Hepatocyte (in vitro differentiated cells): ENCODE measurements around the gene FUT9. TPM values are rescaled to one million over a fixed set of nuclear protein-coding genes. Genes with fewer than 3 reads are reported as not detected.
"Not testable (repeated sequence)": the region's sequence is repeated elsewhere in the genome, so short reads cannot be mapped to it uniquely, and the experiment has no call there.

Experiments
- DNase-seq: peaks from one replicate; pipeline ENCODE4 v3.0.0-alpha.2; 2016; ENCODE audit warnings: low spot score
- H2AFZ ChIP-seq: fragments of 200-600 bp; sonication (generic); 2 replicates; pipeline ENCODE4 v1.6.0; 2016; ENCODE audit warnings: antibody characterized with exemption, mild to moderate bottlenecking
- H3K27ac ChIP-seq: fragments of 200-600 bp; sonication (generic); 2 replicates; pipeline ENCODE4 v1.5.1; 2016; ENCODE audit warnings: mild to moderate bottlenecking
- H3K27me3 ChIP-seq: fragments of 200-600 bp; sonication (generic); 2 replicates; pipeline ENCODE4 v1.6.1; 2016
- H3K36me3 ChIP-seq: fragments of 200-600 bp; sonication (generic); replicated peaks from 2 replicates; pipeline ENCODE4 v1.5.1; 2016; ENCODE audit warnings: low read depth; ENCODE audit not compliant: insufficient read depth
- H3K4me1 ChIP-seq: fragments of 200-600 bp; sonication (generic); 2 replicates; pipeline ENCODE4 v1.5.1; 2016; ENCODE audit warnings: mild to moderate bottlenecking, moderate library complexity; ENCODE audit not compliant: insufficient read depth
- H3K4me2 ChIP-seq: fragments of 200-600 bp; sonication (generic); 2 replicates; pipeline ENCODE4 v1.6.0; 2016
- H3K4me3 ChIP-seq: fragments of 200-600 bp; sonication (generic); 2 replicates; pipeline ENCODE4 v1.5.1; 2016; ENCODE audit warnings: mild to moderate bottlenecking
- H3K79me2 ChIP-seq: fragments of 200-600 bp; sonication (generic); 2 replicates; pipeline ENCODE4 v1.6.0; 2017; ENCODE audit warnings: mild to moderate bottlenecking
- H3K9me2 ChIP-seq: fragments of 200-600 bp; sonication (generic); replicated peaks from 2 replicates; pipeline ENCODE4 v1.6.0; 2017; ENCODE audit warnings: mild to moderate bottlenecking; ENCODE audit not compliant: insufficient read depth
- H3K9me3 ChIP-seq: fragments of 200-600 bp; sonication (generic); 2 replicates; pipeline ENCODE4 v1.5.1; 2016; ENCODE audit warnings: low read depth, mild to moderate bottlenecking
- H4K20me1 ChIP-seq: fragments of 200-600 bp; sonication (generic); 2 replicates; pipeline ENCODE4 v1.6.0; 2016; ENCODE audit warnings: mild to moderate bottlenecking; ENCODE audit not compliant: insufficient read depth, poor library complexity, severe bottlenecking
- CTCF ChIP-seq: fragments of 200-600 bp; sonication (generic); IDR thresholded peaks from 2 replicates; pipeline ENCODE4 v1.5.1; 2016; ENCODE audit warnings: antibody characterized with exemption, mild to moderate bottlenecking; ENCODE audit not compliant: poor library complexity
- EZH2 ChIP-seq: fragments of 200-600 bp; sonication (generic); IDR thresholded peaks from 2 replicates; pipeline ENCODE4 v1.6.1; 2016; ENCODE audit warnings: antibody characterized with exemption, mild to moderate bottlenecking, borderline replicate concordance
- EZH2phosphoT487 ChIP-seq: fragments of 200-600 bp; sonication (generic); IDR thresholded peaks from one replicate; pipeline ENCODE4 v1.6.1; 2018; ENCODE audit warnings: antibody characterized with exemption, mild to moderate bottlenecking, low read depth, moderate library complexity; ENCODE audit not compliant: unreplicated experiment, severe bottlenecking
- WGBS: methylation state at CpG from one replicate; pipeline ENCODE4 v1.1.6; 2016; ENCODE audit warnings: low lambda C conversion rate; ENCODE audit errors: missing lambda C conversion rate; 5-methylcytosine and 5-hydroxymethylcytosine counted together
- polyA plus RNA-seq: library from polyadenylated mRNA; unstranded; fragments of >200 nt; fragmentation: Nextera tagmentation; extraction: Ambion mirVana; gene quantifications from 2 replicates; pipeline ENCODE4 v1.2.1, GENCODE V29; 2016
- total RNA-seq: library from RNA; depleted of rRNA; stranded (reverse); fragments of >200 nt; gene quantifications from 2 replicates; pipeline ENCODE4 v1.2.3, GENCODE V29; 2014

The FUT9 gene
- total and polyA plus RNA-seq, 2 experiments from 2014 or later, result 0.24 to 0.87 TPM

- H3K79me2 ChIP-seq, result no peaks in the 10 kb centered on the region
- no peaks in the 10 kb centered on the region for H3K27me3 ChIP-seq
- no peak overlapping the region for H3K4me3 ChIP-seq
- 97% methylated on average over 1 of the region's 1 CpG for WGBS
- no peaks in the 10 kb centered on the region for H3K9me2 ChIP-seq
- H3K4me1 ChIP-seq, result no peaks in the 10 kb centered on the region
- H3K9me3 ChIP-seq, result no peaks in the 10 kb centered on the region
- DNase-seq, result no peak
- no peak overlapping the region for H3K27ac ChIP-seq
- no peak overlapping the region for H2AFZ ChIP-seq
- no peak for TF ChIP-seq EZH2
- no peak for TF ChIP-seq EZH2phosphoT487
- TF ChIP-seq CTCF, result no peak
- H3K4me2 ChIP-seq, result no peak overlapping the region
- H4K20me1 ChIP-seq, result no peaks in the 10 kb centered on the region
- no peaks in the 10 kb centered on the region for H3K36me3 ChIP-seq
These were observed 242.0 kb downstream of the FUT9 start for GRCh38 chr6:96257751-96258150.

- not testable (repeated sequence) for H3K36me3 ChIP-seq, H3K9me2 ChIP-seq, H3K4me3 ChIP-seq, H4K20me1 ChIP-seq, DNase-seq, H3K4me2 ChIP-seq, H3K79me2 ChIP-seq, H3K27me3 ChIP-seq, H3K27ac ChIP-seq, H3K9me3 ChIP-seq, H2AFZ ChIP-seq, H3K4me1 ChIP-seq
- 96% methylated on average over 26 of the region's 37 CpGs for WGBS
These were observed 245.1 kb downstream of the FUT9 start for GRCh38 chr6:96260787-96261430.
